ENCODE measurements around the gene CSTPP1.

GRCh38 chr11:47001781-47002181 lies 65.2 kb downstream of the CSTPP1 start:
- TF ChIP-seq POLR2AphosphoS5 (IDR thresholded peaks at IDR 0.05; ENCODE audit: low read depth) (no peak), CTCF (IDR thresholded peaks at IDR 0.05; ENCODE audit: insufficient read depth, low read length) (no peak), SPI1 (IDR thresholded peaks at IDR 0.05; ENCODE audit: borderline replicate concordance, low read depth) (no peak)

Measured in HL-60 (cell line).